Glomerular endothelial cell (primary cell): ENCODE data around the gene RARA. TPM values are rescaled to one million over a fixed set of nuclear protein-coding genes. Genes with fewer than 3 reads are reported as not detected.
"Not testable (repeated sequence)": the region's sequence is repeated elsewhere in the genome, so short reads cannot be mapped to it uniquely, and the experiment has no call there.

ENCODE experiments used
- DNase-seq: peaks from one replicate; pipeline ENCODE4 v3.0.0-alpha.2; 2011; ENCODE audit warnings: low read depth, low spot score; ENCODE audit errors: extremely low read depth
- total RNA-seq: library from RNA; depleted of rRNA; stranded (reverse); fragments of >200 nt; gene quantifications from 2 replicates; pipeline ENCODE4 v1.2.3, GENCODE V29; 2015

The RARA gene
- total RNA-seq, 1 donor from 2014 or later = 60.4 TPM

- not testable (repeated sequence) for DNase-seq
Measured at GRCh38 chr17:40372644-40373043, 63.7 kb downstream of the RARA start.

- no peak for DNase-seq
Measured at GRCh38 chr17:40373324-40373723, 64.3 kb downstream of the RARA start.

GRCh38 chr17:40373999-40374398, 65.0 kb downstream of the RARA start:
- DNase-seq = no peak

- no peak for DNase-seq
Measured at GRCh38 chr17:40374821-40375498, 66.0 kb downstream of the RARA start.

GRCh38 chr17:40375786-40376185, 66.8 kb downstream of the RARA start:
- not testable (repeated sequence) for DNase-seq

- not testable (repeated sequence) for DNase-seq
Measured at GRCh38 chr17:40376541-40376940, 67.6 kb downstream of the RARA start.

- no peak for DNase-seq
Measured at GRCh38 chr17:40377832-40378231, 68.9 kb downstream of the RARA start.

GRCh38 chr17:40378966-40379365, 70.0 kb downstream of the RARA start:
- DNase-seq = no peak

- DNase-seq = no peak
Measured at GRCh38 chr17:40382251-40382650, 73.3 kb downstream of the RARA start.

- DNase-seq = not testable (repeated sequence)
Measured at GRCh38 chr17:40386555-40386954, 77.6 kb downstream of the RARA start.

- no peak for DNase-seq
Measured at GRCh38 chr17:40399185-40399584, 90.2 kb downstream of the RARA start.

GRCh38 chr17:40402668-40403067, 93.7 kb downstream of the RARA start:
- no peak for DNase-seq

GRCh38 chr17:40404003-40404402, 95.0 kb downstream of the RARA start:
- no peak for DNase-seq

Other genes starting within 250 kb of the RARA start
- 17.5 and 22.8 TPM in 2 replicates for gene THRA, start 246.2 kb upstream of the RARA start, total RNA-seq
- 1.8 and 5.1 TPM in 2 replicates for gene NR1D1, start 208.6 kb upstream of the RARA start, total RNA-seq
- gene MSL1, start 187.2 kb upstream of the RARA start, total RNA-seq = 60.5 and 84.1 TPM in 2 replicates
- gene CASC3, start 168.6 kb upstream of the RARA start, total RNA-seq = 36.9 and 46.6 TPM in 2 replicates
- gene RAPGEFL1, start 131.7 kb upstream of the RARA start, total RNA-seq = 2.0 and 4.6 TPM in 2 replicates
- gene WIPF2, start 89.9 kb upstream of the RARA start, total RNA-seq = 15.9 and 17.3 TPM in 2 replicates
- 4.5 and 12.1 TPM in 2 replicates for gene CDC6, start 21.3 kb upstream of the RARA start, total RNA-seq
- gene GJD3, start 55.6 kb downstream of the RARA start, total RNA-seq = 1.1 and 3.6 TPM in 2 replicates
- 23.8 and 26.8 TPM in 2 replicates for gene TOP2A, start 108.7 kb downstream of the RARA start, total RNA-seq
- gene IGFBP4, start 134.3 kb downstream of the RARA start, total RNA-seq = 207 and 577 TPM in 2 replicates
- not detected in 2 replicates for gene TNS4, start 192.4 kb downstream of the RARA start, total RNA-seq